IMR-90 (cell line): ENCODE results near the gene ATP1A1. TPM values are rescaled to one million over a fixed set of nuclear protein-coding genes. Genes with fewer than 3 reads are reported as not detected.

ENCODE experiments used
- ATAC-seq: fragments of 200-7000 bp; cut with Tn5 transposase; 2 replicates; pipeline ENCODE4 v1.9.1; 2020; ENCODE audit warnings: low read depth, mild to moderate bottlenecking, moderate library complexity
- BruUV-seq: library from RNA; stranded (reverse); fragments of 400-500 nt; replicated peaks from 2 replicates; lab custom pipeline; 2021; lab: Mats Ljungman, UMichigan
- CTCF ChIA-PET: fragments of 300-600 bp; formaldehyde crosslinking; extraction: SDS; loops from one replicate; lab custom pipeline; 2021; ENCODE audit warnings: antibody characterized with exemption; lab: Yijun Ruan, JAX
- POLR2A ChIA-PET: fragments of 300-600 bp; sonication (Branson Sonifier 250); formaldehyde crosslinking; loops from one replicate; lab custom pipeline; 2022; ENCODE audit warnings: antibody characterized with exemption; ENCODE audit not compliant: unreplicated experiment; lab: Charles Lee
- DNase-seq: peaks from one replicate; pipeline ENCODE4 v3.0.0; 2013
- H2AFZ ChIP-seq: replicated peaks from 2 replicates; pipeline ENCODE3; 2013; ENCODE audit warnings: low read length, mild to moderate bottlenecking; ENCODE audit not compliant: poor library complexity
- H2AK5ac ChIP-seq: 2 replicates; pipeline ENCODE4 v1.6.1; 2013; ENCODE audit warnings: low read depth, low read length, inconsistent platforms
- H2AK9ac ChIP-seq: replicated peaks from 2 replicates; pipeline ENCODE3; 2013; ENCODE audit warnings: mild to moderate bottlenecking, low read depth, low read length, moderate library complexity; ENCODE audit not compliant: poor library complexity
- H2BK120ac ChIP-seq: 2 replicates; pipeline ENCODE4 v1.6.1; 2013; ENCODE audit warnings: low read depth, low read length, inconsistent platforms
- H2BK15ac ChIP-seq: 3 replicates; pipeline ENCODE4 v1.6.1; 2013; ENCODE audit warnings: low read depth, low read length, inconsistent platforms
- H2BK20ac ChIP-seq: 2 replicates; pipeline ENCODE4 v1.6.1; 2013; ENCODE audit warnings: low read depth, mild to moderate bottlenecking, inconsistent platforms, low read length, moderate library complexity
- H2BK5ac ChIP-seq: 2 replicates; pipeline ENCODE4 v1.6.1; 2013; ENCODE audit warnings: mild to moderate bottlenecking, low read depth, low read length, inconsistent platforms; ENCODE audit not compliant: poor library complexity, severe bottlenecking
- H3K14ac ChIP-seq: replicated peaks from 2 replicates; pipeline ENCODE4 v1.6.1; 2013; ENCODE audit warnings: low read depth, low read length, inconsistent platforms
- H3K18ac ChIP-seq: 2 replicates; pipeline ENCODE4 v1.6.1; 2013; ENCODE audit warnings: low read depth, low read length, control low read depth
- H3K23ac ChIP-seq: 2 replicates; pipeline ENCODE4 v1.6.1; 2013; ENCODE audit warnings: low read depth, low read length, inconsistent platforms
- H3K27ac ChIP-seq: 2 replicates; pipeline ENCODE4 v1.5.1; 2013; ENCODE audit warnings: mild to moderate bottlenecking, control low read depth, low read length; ENCODE audit not compliant: insufficient read depth
- H3K27me3 ChIP-seq: 2 replicates; pipeline ENCODE4 v1.6.1; 2013; ENCODE audit warnings: low read length; ENCODE audit not compliant: control insufficient read depth, insufficient read depth
- H3K36me3 ChIP-seq: 2 replicates; pipeline ENCODE4 v1.6.1; 2013; ENCODE audit warnings: low read length, mixed read lengths; ENCODE audit not compliant: control insufficient read depth, insufficient read depth
- H3K4ac ChIP-seq: 2 replicates; pipeline ENCODE4 v1.6.1; 2013; ENCODE audit warnings: low read depth, low read length, inconsistent platforms
- H3K4me1 ChIP-seq: 2 replicates; pipeline ENCODE4 v1.6.1; 2013; ENCODE audit warnings: low read length, mixed read lengths; ENCODE audit not compliant: control insufficient read depth, insufficient read depth
- H3K4me2 ChIP-seq: 2 replicates; pipeline ENCODE4 v1.6.1; 2013; ENCODE audit warnings: low read depth, mild to moderate bottlenecking, control low read depth, low read length, moderate library complexity
- H3K4me3 ChIP-seq: 2 replicates; pipeline ENCODE4 v1.5.1; 2013; ENCODE audit warnings: low read depth, mild to moderate bottlenecking, control low read depth, low read length, moderate library complexity; ENCODE audit not compliant: insufficient read depth
- H3K56ac ChIP-seq: 2 replicates; pipeline ENCODE4 v1.6.1; 2013; ENCODE audit warnings: low read length, inconsistent platforms; ENCODE audit not compliant: insufficient read depth; ENCODE audit errors: extremely low read depth
- H3K79me1 ChIP-seq, 2 experiments: 2 replicates each; pipeline ENCODE4 v1.6.1; 2013; ENCODE audit warnings: low read length in 2 of 2, inconsistent platforms in 1 of 2, low read depth in 1 of 2
- H3K9ac ChIP-seq: 2 replicates; pipeline ENCODE4 v1.6.1; 2013; ENCODE audit warnings: low read depth, low read length, control low read depth
- H3K9me1 ChIP-seq: 2 replicates; pipeline ENCODE4 v1.6.1; 2013; ENCODE audit warnings: low read length, inconsistent platforms; ENCODE audit not compliant: insufficient read depth
- H3K9me3 ChIP-seq: 2 replicates; pipeline ENCODE4 v1.6.1; 2013; ENCODE audit warnings: low read length; ENCODE audit not compliant: control insufficient read depth, insufficient read depth
- H4K20me1 ChIP-seq: 2 replicates; pipeline ENCODE4 v1.6.1; 2013; ENCODE audit warnings: low read length, inconsistent platforms; ENCODE audit not compliant: insufficient read depth
- H4K5ac ChIP-seq: 2 replicates; pipeline ENCODE4 v1.6.1; 2013; ENCODE audit warnings: mild to moderate bottlenecking, low read depth, low read length, control low read depth
- H4K8ac ChIP-seq, 2 experiments: 2 replicates each; pipeline ENCODE4 v1.6.1; 2013; ENCODE audit warnings: low read depth in 2 of 2, low read length in 2 of 2, control low read depth in 1 of 2, inconsistent platforms in 1 of 2
- H4K91ac ChIP-seq: 2 replicates; pipeline ENCODE4 v1.6.1; 2013; ENCODE audit warnings: low read depth, low read length, inconsistent platforms; ENCODE audit not compliant: insufficient read depth
- BHLHE40 ChIP-seq: fragments of 150-350 bp; IDR thresholded peaks from 2 replicates; pipeline ENCODE4 v1.6.1; 2016; ENCODE audit warnings: mild to moderate bottlenecking, low read depth, low read length
- CEBPB ChIP-seq: IDR thresholded peaks from 2 replicates; pipeline ENCODE4 v1.6.1; 2012; ENCODE audit warnings: low read depth, low read length, improper control_type of control experiment
- CHD1 ChIP-seq: IDR thresholded peaks from 2 replicates; pipeline ENCODE4 v1.6.1; 2012; ENCODE audit warnings: low read depth, low read length, improper control_type of control experiment
- CTCF ChIP-seq: conservative IDR thresholded peaks from 2 replicates; pipeline ENCODE4 v1.5.1; 2012; ENCODE audit warnings: mild to moderate bottlenecking, low read depth, low read length, improper control_type of control experiment
- FOS ChIP-seq: fragments of 150-350 bp; IDR thresholded peaks from 2 replicates; pipeline ENCODE4 v1.6.1; 2016; ENCODE audit warnings: low read depth, low read length
- MAFK ChIP-seq: IDR thresholded peaks from 2 replicates; pipeline ENCODE4 v1.6.1; 2012; ENCODE audit warnings: low read depth, low read length, improper control_type of control experiment
- MAZ ChIP-seq: IDR thresholded peaks from 2 replicates; pipeline ENCODE4 v1.6.1; 2012; ENCODE audit warnings: low read depth, mild to moderate bottlenecking, low read length, improper control_type of control experiment, moderate library complexity, borderline replicate concordance
- MXI1 ChIP-seq: IDR thresholded peaks from 2 replicates; pipeline ENCODE4 v1.6.1; 2012; ENCODE audit warnings: low read depth, mild to moderate bottlenecking, low read length, moderate library complexity, borderline replicate concordance
- NFE2L2 ChIP-seq: fragments of 150-350 bp; IDR thresholded peaks from 2 replicates; pipeline ENCODE4 v1.6.1; 2016; ENCODE audit warnings: low read depth, mild to moderate bottlenecking, low read length
- POLR2A ChIP-seq: IDR thresholded peaks from 2 replicates; pipeline ENCODE4 v1.6.1; 2012; ENCODE audit warnings: mild to moderate bottlenecking, low read depth, low read length
- RAD21 ChIP-seq: IDR thresholded peaks from 2 replicates; pipeline ENCODE4 v1.6.1; 2012; ENCODE audit warnings: low read length, improper control_type of control experiment
- RCOR1 ChIP-seq: IDR thresholded peaks from 2 replicates; pipeline ENCODE4 v1.6.1; 2012; ENCODE audit warnings: mild to moderate bottlenecking, low read length, improper control_type of control experiment; ENCODE audit not compliant: insufficient replicate concordance
- RFX5 ChIP-seq: IDR thresholded peaks from 2 replicates; pipeline ENCODE4 v1.8.0; 2012; ENCODE audit warnings: low read depth, mild to moderate bottlenecking, low read length, moderate library complexity
- SMC3 ChIP-seq: fragments of 150-350 bp; IDR thresholded peaks from 2 replicates; pipeline ENCODE4 v1.6.1; 2016; ENCODE audit warnings: low read depth, mild to moderate bottlenecking, antibody characterized with exemption, low read length, moderate library complexity
- WGBS, 2 experiments: methylation state at CpG; one replicate each; pipeline versions ENCODE4 v1.1.5 to v1.1.7; 2013; ENCODE audit warnings: missing lambda C conversion rate in 2 of 2; ENCODE audit not compliant: insufficient read length in 1 of 2; ENCODE audit errors: extremely low coverage in 2 of 2; 5-methylcytosine and 5-hydroxymethylcytosine counted together
- dilution Hi-C: fragments of 300-500 bp; cut with HindIII; formaldehyde crosslinking; loops from one replicate; pipeline ENCODE4 v1.14.3; 2018; ENCODE audit warnings: low sequenced_read_pairs; ENCODE audit not compliant: unreplicated experiment
- in situ Hi-C: fragments of 300-500 bp; cut with MboI; formaldehyde crosslinking; loops from 3 replicates; pipeline ENCODE4 v1.14.3; 2019; ENCODE audit warnings: low sequenced_read_pairs, inconsistent platforms, mixed read lengths
- intact Hi-C: fragments of 100-400 bp; cut with micrococcal nuclease; formaldehyde crosslinking; loops from 2 replicates; pipeline ENCODE4 v1.10.0; 2022
- polyA plus RNA-seq, 3 experiments: library from polyadenylated mRNA; depleted of rRNA; stranded (reverse); fragments of >200 nt; gene quantifications; 2 replicates each; pipeline ENCODE4 v1.2.3, GENCODE V29; 2012; ENCODE audit warnings: low replicate concordance in 1 of 3
- total RNA-seq: library from RNA; depleted of rRNA; stranded (reverse); fragments of >200 nt; gene quantifications from 2 replicates; pipeline ENCODE4 v1.2.3, GENCODE V29; 2012
- TF ChIP-seq, protein P1 (sequence below): fragments of 150-350 bp; IDR thresholded peaks from 2 replicates; pipeline ENCODE4 v1.6.1; 2016; ENCODE audit warnings: low read depth, mild to moderate bottlenecking, low read length, moderate library complexity, borderline replicate concordance
- TF ChIP-seq, protein P2 (sequence below): fragments of 150-350 bp; IDR thresholded peaks from 2 replicates; pipeline ENCODE4 v1.6.1; 2017; ENCODE audit warnings: mild to moderate bottlenecking, antibody characterized with exemption, low read length, low read depth

The ATP1A1 gene
- total and polyA plus RNA-seq, 2 of the 4 experiments (the other 2 are of a cell fraction), result 116 to 125 TPM

DNA sequence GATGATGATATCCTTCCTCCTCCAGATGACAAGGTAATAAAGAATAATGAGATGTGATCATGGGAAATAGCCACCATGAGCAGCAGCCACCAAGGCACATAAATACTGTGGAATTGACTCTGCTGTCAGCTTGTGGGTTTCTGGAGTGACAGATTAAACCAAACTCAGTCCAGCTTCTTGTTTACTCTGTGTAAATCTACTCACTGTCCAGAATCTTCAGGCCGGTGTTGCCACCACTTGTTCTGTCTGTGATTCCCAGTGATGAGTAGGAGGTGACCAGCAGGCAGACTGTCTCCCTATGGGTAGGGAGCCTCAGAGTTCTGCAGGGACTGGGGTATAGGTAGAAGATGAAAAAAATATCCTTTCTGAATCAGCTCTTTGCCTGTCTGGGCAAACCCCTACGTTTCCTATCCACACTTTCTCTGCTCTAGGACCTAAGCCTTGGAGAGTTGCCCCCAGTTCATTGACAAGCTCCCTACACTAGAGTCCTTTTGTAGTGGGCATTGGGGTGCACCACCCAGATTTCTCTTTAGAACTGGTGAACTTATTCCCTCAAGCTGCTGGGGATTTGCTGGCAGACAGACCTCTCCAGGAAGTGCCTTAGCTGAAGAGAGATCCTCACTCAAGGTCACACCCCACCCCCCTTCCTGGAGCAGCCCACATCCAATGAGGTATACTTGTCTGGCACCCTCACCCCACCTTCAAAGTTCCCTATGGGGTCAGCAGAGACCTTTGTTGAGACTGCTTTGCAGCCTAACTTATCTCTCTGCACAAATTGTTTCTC, 47.6 kb downstream of the ATP1A1 start:
- no peak overlapping the region for H3K14ac ChIP-seq
- no peak overlapping the region for H3K9ac ChIP-seq
- no peaks in the 10 kb centered on the region for H3K36me3 ChIP-seq
- peaks cover 7% of the 10 kb centered on the region for H3K4me1 ChIP-seq
- H3K4me3 ChIP-seq, result no peak overlapping the region
- H3K9me1 ChIP-seq, result 0 out of 2 replicates have a peak, but pooled peaks cover 3% of the 10 kb centered on the region
- H3K79me1 ChIP-seq, result peaks cover 7 to 11% of the 10 kb centered on the region in 2 experiments
- no peak overlapping the region for H4K5ac ChIP-seq
- no peak for DNase-seq
- in situ Hi-C loops, result no loop called here
- no peak overlapping the region for H3K27ac ChIP-seq
- ATAC-seq, result no peak
- H3K4ac ChIP-seq, result no peak overlapping the region
- H2BK20ac ChIP-seq, result no peak overlapping the region
- no peak overlapping the region for H2BK15ac ChIP-seq
- CTCF ChIA-PET, result no interaction called here
- no peak overlapping the region for H3K23ac ChIP-seq
- H3K56ac ChIP-seq, result no peak overlapping the region
- POLR2A ChIA-PET, result no interaction called here
- dilution Hi-C loops, result no loop called here
- intact Hi-C loops, result no loop called here
- BruUV-seq, result no TSS peak
- no peak overlapping the region for H4K91ac ChIP-seq
- H2AK9ac ChIP-seq, result no peak overlapping the region
- no peak overlapping the region for H2AK5ac ChIP-seq
- H2AFZ ChIP-seq, result no peak overlapping the region
- TF ChIP-seq RAD21 (no peak), BHLHE40 (no peak), MAFK (no peak), CTCF (no peak), CHD1 (no peak), FOS (no peak), NFE2L2 (no peak), RFX5 (no peak), CEBPB (no peak), POLR2A (no peak), MAZ (no peak), MXI1 (no peak), SMC3 (no peak), RCOR1 (no peak)
- TF ChIP-seq, protein P1, sequence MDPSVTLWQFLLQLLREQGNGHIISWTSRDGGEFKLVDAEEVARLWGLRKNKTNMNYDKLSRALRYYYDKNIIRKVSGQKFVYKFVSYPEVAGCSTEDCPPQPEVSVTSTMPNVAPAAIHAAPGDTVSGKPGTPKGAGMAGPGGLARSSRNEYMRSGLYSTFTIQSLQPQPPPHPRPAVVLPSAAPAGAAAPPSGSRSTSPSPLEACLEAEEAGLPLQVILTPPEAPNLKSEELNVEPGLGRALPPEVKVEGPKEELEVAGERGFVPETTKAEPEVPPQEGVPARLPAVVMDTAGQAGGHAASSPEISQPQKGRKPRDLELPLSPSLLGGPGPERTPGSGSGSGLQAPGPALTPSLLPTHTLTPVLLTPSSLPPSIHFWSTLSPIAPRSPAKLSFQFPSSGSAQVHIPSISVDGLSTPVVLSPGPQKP, result no peak
- TF ChIP-seq, protein P2, sequence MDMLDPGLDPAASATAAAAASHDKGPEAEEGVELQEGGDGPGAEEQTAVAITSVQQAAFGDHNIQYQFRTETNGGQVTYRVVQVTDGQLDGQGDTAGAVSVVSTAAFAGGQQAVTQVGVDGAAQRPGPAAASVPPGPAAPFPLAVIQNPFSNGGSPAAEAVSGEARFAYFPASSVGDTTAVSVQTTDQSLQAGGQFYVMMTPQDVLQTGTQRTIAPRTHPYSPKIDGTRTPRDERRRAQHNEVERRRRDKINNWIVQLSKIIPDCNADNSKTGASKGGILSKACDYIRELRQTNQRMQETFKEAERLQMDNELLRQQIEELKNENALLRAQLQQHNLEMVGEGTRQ, result no peak
- H2BK5ac ChIP-seq, result no peak overlapping the region
- H4K20me1 ChIP-seq, result no peaks in the 10 kb centered on the region
- H3K18ac ChIP-seq, result no peak overlapping the region
- H3K27me3 ChIP-seq, result peaks cover 6% of the 10 kb centered on the region
- no peak overlapping the region for H3K4me2 ChIP-seq
- H2BK120ac ChIP-seq, result no peak overlapping the region
- H3K9me3 ChIP-seq, result no peaks in the 10 kb centered on the region
- H4K8ac ChIP-seq, result no peak overlapping the region
- no CpG with 5 or more reads among the region's 2 CpGs for WGBS, 2 experiments
